Heart right ventricle (tissue), 16 donors: ENCODE measurements around the gene DNPEP. TPM values are rescaled to one million over a fixed set of nuclear protein-coding genes. Genes with fewer than 3 reads are reported as not detected.
A peak's percentile ranks its signal among the peaks of the same experiment; 100 is the strongest.

Experiments used
- ATAC-seq, 8 donors: fragments of 200-7000 bp; cut with Tn5 transposase; one replicate each; pipeline ENCODE4 v1.9.1; 2020; ENCODE audit warnings: mild to moderate bottlenecking in 8 of 8, moderate library complexity in 8 of 8, moderate number of reproducible peaks in 1 of 8
- DNase-seq, 2 donors: peaks; one replicate each; pipeline ENCODE4 v3.0.0-alpha.2; 2020
- H3K27ac ChIP-seq, 10 donors: fragments of 200-600 bp; sonication (generic) in 2 of 10; one replicate each; pipeline versions ENCODE4 v1.5.0 to v1.8.0; 2020 to 2022; ENCODE audit warnings: mild to moderate bottlenecking in 3 of 10
- H3K27me3 ChIP-seq, 7 donors: fragments of 200-600 bp; one replicate each; pipeline ENCODE4 v1.8.0; 2021 to 2022; ENCODE audit warnings: mild to moderate bottlenecking in 2 of 7
- H3K36me3 ChIP-seq, 9 donors: fragments of 200-600 bp; sonication (generic) in 1 of 9; one replicate each; pipeline versions ENCODE4 v1.5.0 to v1.8.0; 2020 to 2022; ENCODE audit warnings: mild to moderate bottlenecking in 2 of 9
- H3K4me1 ChIP-seq, 9 donors: fragments of 200-600 bp; sonication (generic) in 1 of 9; one replicate each; pipeline versions ENCODE4 v1.5.0 to v1.8.0; 2020 to 2022; ENCODE audit warnings: mild to moderate bottlenecking in 4 of 9
- H3K4me3 ChIP-seq, 10 donors: fragments of 200-600 bp; sonication (generic) in 2 of 10; one replicate each; pipeline versions ENCODE4 v1.5.0 to v1.8.0; 2020 to 2022; ENCODE audit warnings: mild to moderate bottlenecking in 7 of 10, moderate library complexity in 2 of 10
- H3K9me3 ChIP-seq, 11 donors: fragments of 200-600 bp in 10 of 11; sonication (generic) in 2 of 11; one replicate each; pipeline versions ENCODE4 v1.5.0 to v1.8.0; 2013 to 2022; ENCODE audit warnings: mild to moderate bottlenecking in 2 of 11, control low read depth in 1 of 11, moderate library complexity in 1 of 11
- CTCF ChIP-seq, 9 donors: fragments of 200-600 bp; sonication (generic) in 2 of 9; IDR thresholded peaks; one replicate each; pipeline versions ENCODE4 v1.5.0 to v1.8.0; 2021 to 2022; ENCODE audit warnings: antibody characterized with exemption in 9 of 9, mild to moderate bottlenecking in 5 of 9, moderate library complexity in 1 of 9
- WGBS, 2 donors: extraction: QIAGEN DNeasy Blood & Tissue Kit; methylation state at CpG; one replicate each; pipeline ENCODE4 v1.1.7; 2013; ENCODE audit warnings: inconsistent platforms in 1 of 2; 5-methylcytosine and 5-hydroxymethylcytosine counted together
- intact Hi-C, 10 donors: fragments of 100-400 bp; cut with DNase I; formaldehyde crosslinking; loops; one replicate each; pipeline versions ENCODE4 v1.11.1 to v1.14.2; 2022
- polyA plus RNA-seq, 2 donors: library from polyadenylated mRNA; stranded (reverse); fragments of 200-250 nt; gene quantifications; one replicate each; pipeline ENCODE4 v1.2.3, GENCODE V29; 2013
- total RNA-seq, 10 donors: library from RNA; stranded (reverse); fragmentation: NEBNext Ultra II Directional in 3 of 10; extraction: Animal tissue kit (Norgen Biotek cat#: 25700) in 3 of 10; gene quantifications; one replicate each; pipeline versions ENCODE4 v1.2.1 to v1.2.4, GENCODE V29; 2021 to 2023
- donor health status: Arrhythmogenic right ventricular cardiomyopathy.
- donor health status: ischemic (EF 13 %, LVEDD 7.1; RV severe dilation, severe dysfunction).
- donor health status: healthy with polysubstance abuse.
- donor health status: DM: no; HTN: yes; CAD: no.
- donor health status: DM: no; HTN: no; CAD: no.
- donor health status: ischemic (EF 25% LVEDD 6.9; RV normal size, moderate dysfunction).
- donor health status: ischemic (EF 25% LVEDD 5.7; RV mildly dilated, moderate dysfunction).
- donor health status: healthy.
- donor health status: DM: yes; HTN: yes; CAD: no.
- donor health status: Ischemic cardiomyopathy.
- donor health status: ischemic (EF 35%, LVEDD 5.7; RV mildly dilated, moderate dysfunction).
- donor health status: nonischemic (EF 11% LVEDD 7.7; RV severe dilation, severe dysfunction).
- donor health status: DM: yes; HTN: yes; CAD: no.
- donor health status: PGD.
- donor health status: ischemic (EF 29% LVEDD 5.4; RV normal size, mild dysfunction).
- donor health status: nonischemic (EF 23%, LVEDD 6.1; RV moderate dilation, normal function).

Gene DNPEP
- total and polyA plus RNA-seq, 12 donors, result 56.1 to 110 (median 71.2) TPM

DNA sequence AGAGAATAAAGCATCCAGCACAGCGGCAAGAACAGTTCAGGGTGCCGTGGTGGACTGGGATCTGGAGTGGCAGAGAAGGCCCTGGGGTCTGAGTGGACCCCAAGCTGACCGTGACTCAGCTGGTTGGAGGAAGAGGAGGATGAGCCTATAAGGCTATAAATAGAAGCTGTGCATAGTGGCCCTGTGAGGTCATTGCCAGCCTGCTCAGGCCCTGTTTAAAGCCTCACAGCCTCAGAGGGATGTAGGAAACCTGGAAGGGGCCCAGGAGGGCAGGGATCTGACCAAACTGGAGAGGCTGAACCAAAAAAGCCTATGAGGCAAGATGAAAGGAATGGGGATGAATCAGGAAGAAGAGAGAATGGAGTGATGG, 19.1 kb upstream of the DNPEP start:
- intact Hi-C loops, result loop anchor here in 4 of 10 donors (1.0 to 10.0 kb wide), 3 partner anchors 27 to 238 kb away; partner anchors contain the start of gene SPEG (in 1 of the 4)
- Histone ChIP-seq H3K36me3 (no peaks in the 10 kb centered on the region), H3K4me1 (peaks cover 0 to 66% (median 23%) of the 10 kb centered on the region in 9 donors), H3K4me3 (no peak overlapping the region), H3K27ac (peak overlapping the region; percentile 79 to 96 (median 90)), H3K27me3 (peaks cover 0 to 3% (median 0%) of the 10 kb centered on the region in 7 donors), H3K9me3 (peaks cover 0 to under 1% (median 0%) of the 10 kb centered on the region in 11 donors)
- ATAC-seq, result peak; percentile 56 to 79 (median 66)
- peak; percentile 55 to 82 for DNase-seq
- TF ChIP-seq CTCF (IDR thresholded peaks at IDR 0.05), result no peak
- 51 to 61% methylated on average over 3 of the region's 3 CpGs for WGBS, 2 donors

- Histone ChIP-seq H3K36me3 (no peaks in the 10 kb centered on the region), H3K27ac (peak overlapping the region; percentile 79 to 96 (median 90)), H3K4me3 (no peak overlapping the region), H3K27me3 (no peaks in the 10 kb centered on the region), H3K9me3 (no peaks in the 10 kb centered on the region), H3K4me1 (peaks cover 0 to 66% (median 23%) of the 10 kb centered on the region in 9 donors)
- WGBS, 2 donors, result 73 to 79% methylated on average over 7 of the region's 7 CpGs
- no peak for DNase-seq
- intact Hi-C loops, result loop anchor here in 5 of 10 donors (1.0 to 10.0 kb wide), 8 partner anchors 11 to 239 kb away; partner anchors contain the start of genes SPEG (in 2 of the 5) and DES (in 1 of the 5)
- peak in 2 of 8 donors; percentile 2 for ATAC-seq
- TF ChIP-seq CTCF (IDR thresholded peaks at IDR 0.05), result no peak
These were observed 18.5 kb upstream of the DNPEP start for GRCh38 chr2:219405958-219406860.

DNA sequence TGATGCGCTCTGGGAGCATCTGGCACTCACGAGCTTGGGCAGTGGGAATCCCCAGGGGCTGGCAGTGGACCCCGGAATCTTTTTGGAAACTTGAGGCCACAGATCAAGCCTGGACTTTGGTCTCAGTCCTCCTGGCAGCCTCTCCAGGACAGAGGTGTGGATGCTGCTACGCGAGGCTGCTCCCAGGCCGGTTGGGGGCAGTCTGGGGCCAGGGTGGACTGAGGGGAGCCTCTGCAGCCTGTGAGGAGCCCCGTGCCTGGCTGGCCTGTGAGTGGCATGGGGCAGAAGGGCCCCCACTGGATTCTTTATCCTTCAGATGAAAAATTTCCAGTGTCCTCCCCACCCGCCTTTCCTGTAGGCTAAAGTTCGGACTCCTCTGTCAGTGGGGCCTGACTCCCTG, 17.7 kb upstream of the DNPEP start:
- TF ChIP-seq CTCF (IDR thresholded peaks at IDR 0.05), result peak in 7 of 9 donors; percentile 21 to 58 (median 44)
- H3K9me3 ChIP-seq, result no peaks in the 10 kb centered on the region
- 62 to 64% methylated on average over 9 of the region's 9 CpGs for WGBS, 2 donors
- no peaks in the 10 kb centered on the region for H3K27me3 ChIP-seq
- no peaks in the 10 kb centered on the region for H3K36me3 ChIP-seq
- intact Hi-C loops, result loop anchor here in 5 of 10 donors (1.0 to 10.0 kb wide), 7 partner anchors 12 to 239 kb away; partner anchors contain the start of genes DES (in 1 of the 5) and SPEG (in 1 of the 5)
- peak; percentile 44 to 82 (median 78) for ATAC-seq
- H3K4me1 ChIP-seq, result peaks cover 0 to 66% (median 23%) of the 10 kb centered on the region in 9 donors
- peak; percentile 66 to 68 for DNase-seq
- H3K27ac ChIP-seq, result peak overlapping the region; percentile 79 to 96 (median 90)
- peak overlapping the region in 1 of 10 donors; percentile 9 for H3K4me3 ChIP-seq

DNA sequence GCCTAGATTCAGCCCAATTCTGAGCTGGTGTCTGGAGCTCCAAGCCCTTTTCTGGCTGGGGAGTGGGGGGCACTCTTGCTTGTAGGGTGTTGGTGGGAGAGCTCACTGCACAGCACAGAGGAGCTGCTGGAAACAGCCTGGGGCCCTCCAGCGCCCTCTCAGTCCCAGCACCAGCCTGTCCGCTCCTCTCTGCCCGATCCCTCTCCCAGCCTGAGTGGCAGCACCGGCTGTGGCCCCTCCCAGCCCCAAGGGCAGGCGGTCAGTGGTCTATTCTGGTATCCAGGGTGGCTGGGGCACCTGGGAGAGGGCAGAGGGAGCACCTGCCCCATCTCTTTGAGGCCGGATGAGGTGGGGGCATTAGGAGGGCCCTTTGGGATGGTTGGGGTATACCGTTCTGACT, 17.2 kb upstream of the DNPEP start:
- no peaks in the 10 kb centered on the region for H3K36me3 ChIP-seq
- H3K4me3 ChIP-seq, result peak overlapping the region in 4 of 10 donors; percentile 3 to 17 (median 11)
- TF ChIP-seq CTCF (IDR thresholded peaks at IDR 0.05), result no peak
- WGBS, 2 donors, result 42 to 52% methylated on average over 7 of the region's 7 CpGs
- DNase-seq (peak; percentile 66 to 72), ATAC-seq (peak; percentile 49 to 80 (median 75))
- no peaks in the 10 kb centered on the region for H3K9me3 ChIP-seq
- intact Hi-C loops, result loop anchor here in 8 of 10 donors (1.0 to 10.0 kb wide), 13 partner anchors 12 to 240 kb away; partner anchors contain the start of genes SPEG (in 2 of the 8), DES (in 1 of the 8) and GMPPA (in 1 of the 8)
- H3K27me3 ChIP-seq, result no peaks in the 10 kb centered on the region
- peak overlapping the region; percentile 79 to 96 (median 90) for H3K27ac ChIP-seq
- H3K4me1 ChIP-seq, result peaks cover 0 to 66% (median 23%) of the 10 kb centered on the region in 9 donors
